GM18508 (cell line): ENCODE results near the gene UBE2K.
"Not testable (repeated sequence)": the region's sequence is repeated elsewhere in the genome, so short reads cannot be mapped to it uniquely, and the experiment has no call there.

Experiments
- ATAC-seq: cut with Tn5 transposase; IDR thresholded peaks from one replicate; pipeline ENCODE4 v1.9.1; 2021; ENCODE audit warnings: moderate number of reproducible peaks; ENCODE audit not compliant: insufficient read depth, unreplicated experiment

Gene UBE2K

GRCh38 chr4:39685990-39686389, 11.9 kb upstream of the UBE2K start:
- ATAC-seq: no peak

- ATAC-seq: no peak
Observed at GRCh38 chr4:39687014-39687413, 10.9 kb upstream of the UBE2K start.

DNA sequence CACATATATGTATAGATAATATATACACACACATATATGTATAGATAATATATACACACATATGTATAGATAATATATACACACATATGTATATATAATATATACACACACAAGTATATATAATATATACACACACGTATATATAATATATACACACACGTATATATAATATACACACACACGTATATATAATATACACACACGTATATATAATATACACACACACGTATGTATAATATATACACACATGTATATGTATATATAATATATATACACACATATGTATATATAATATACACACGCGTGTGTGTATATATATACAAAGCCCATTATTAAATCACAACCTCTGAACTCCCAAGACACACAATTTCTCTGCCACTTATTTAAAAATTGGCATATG, 8.0 kb upstream of the UBE2K start:
- ATAC-seq: no peak

DNA sequence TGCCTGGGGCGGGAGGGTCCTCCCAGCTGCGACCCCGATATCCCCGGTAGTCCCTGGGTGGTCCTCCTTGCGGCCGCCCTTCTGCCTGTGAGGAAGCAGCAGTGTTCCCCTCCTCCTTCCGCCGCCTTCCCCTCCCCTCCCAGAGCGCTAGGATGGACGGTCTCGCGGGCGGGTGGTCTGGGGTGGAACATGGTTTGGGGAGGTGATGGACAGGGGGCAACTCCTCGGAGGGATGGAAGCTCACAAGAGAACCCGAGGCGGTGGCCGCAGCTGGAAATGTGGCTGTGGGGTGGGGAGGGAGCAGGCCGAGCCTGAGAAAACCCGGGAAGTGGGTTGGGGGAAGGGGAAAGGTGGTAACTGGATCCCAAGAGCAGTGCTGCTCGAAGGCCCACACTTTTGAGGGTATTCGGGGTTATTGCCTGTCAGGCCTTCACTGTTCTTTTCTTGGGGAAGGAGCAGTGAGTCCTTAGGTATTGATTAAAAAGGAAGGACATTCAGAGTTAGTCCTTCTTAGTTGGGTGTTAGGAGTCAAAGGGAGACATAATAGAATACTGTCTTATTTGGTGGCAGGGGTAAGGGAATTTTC, 581 bp downstream of the UBE2K start:
- ATAC-seq: no peak

DNA sequence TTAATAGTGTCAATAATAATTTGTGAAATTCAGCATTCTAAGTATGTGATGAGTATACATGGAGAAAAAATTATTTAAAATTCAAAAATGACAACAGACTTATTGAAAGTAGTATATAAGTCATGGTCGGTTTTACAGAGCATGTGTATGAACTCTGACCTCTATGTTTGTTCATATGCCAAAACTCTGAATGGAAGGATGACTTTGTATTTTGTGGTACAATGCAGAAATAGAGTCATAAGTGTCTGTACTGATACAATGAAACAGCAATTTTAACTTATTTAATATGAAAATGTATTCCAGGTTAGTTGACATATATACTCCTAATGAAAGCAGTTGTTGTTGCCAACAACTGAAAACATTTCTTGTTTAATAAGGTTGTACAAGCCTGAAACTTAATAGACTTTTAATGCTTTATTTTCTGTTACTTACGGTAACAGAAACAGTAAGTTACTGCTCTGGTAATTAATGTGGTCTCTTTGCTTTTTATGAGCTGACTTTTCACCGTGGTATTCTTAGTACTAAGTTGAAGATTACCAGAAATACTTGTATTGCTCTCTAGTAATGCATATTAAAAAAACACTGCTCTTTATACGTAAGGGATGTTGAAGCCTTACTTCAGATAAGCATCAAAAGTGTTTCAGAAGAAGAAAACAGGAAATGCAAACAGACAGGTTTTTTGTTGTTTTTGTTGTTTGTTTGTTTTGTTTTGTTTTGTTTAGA, 1.9 kb downstream of the UBE2K start:
- no peak for ATAC-seq

- ATAC-seq: no peak
Observed at GRCh38 chr4:39700554-39700953, 2.6 kb downstream of the UBE2K start.

GRCh38 chr4:39702716-39703115, 4.8 kb downstream of the UBE2K start:
- no peak for ATAC-seq

- ATAC-seq: not testable (repeated sequence)
Observed at GRCh38 chr4:39704789-39705188, 6.9 kb downstream of the UBE2K start.

GRCh38 chr4:39706334-39706733, 8.4 kb downstream of the UBE2K start:
- no peak for ATAC-seq

DNA sequence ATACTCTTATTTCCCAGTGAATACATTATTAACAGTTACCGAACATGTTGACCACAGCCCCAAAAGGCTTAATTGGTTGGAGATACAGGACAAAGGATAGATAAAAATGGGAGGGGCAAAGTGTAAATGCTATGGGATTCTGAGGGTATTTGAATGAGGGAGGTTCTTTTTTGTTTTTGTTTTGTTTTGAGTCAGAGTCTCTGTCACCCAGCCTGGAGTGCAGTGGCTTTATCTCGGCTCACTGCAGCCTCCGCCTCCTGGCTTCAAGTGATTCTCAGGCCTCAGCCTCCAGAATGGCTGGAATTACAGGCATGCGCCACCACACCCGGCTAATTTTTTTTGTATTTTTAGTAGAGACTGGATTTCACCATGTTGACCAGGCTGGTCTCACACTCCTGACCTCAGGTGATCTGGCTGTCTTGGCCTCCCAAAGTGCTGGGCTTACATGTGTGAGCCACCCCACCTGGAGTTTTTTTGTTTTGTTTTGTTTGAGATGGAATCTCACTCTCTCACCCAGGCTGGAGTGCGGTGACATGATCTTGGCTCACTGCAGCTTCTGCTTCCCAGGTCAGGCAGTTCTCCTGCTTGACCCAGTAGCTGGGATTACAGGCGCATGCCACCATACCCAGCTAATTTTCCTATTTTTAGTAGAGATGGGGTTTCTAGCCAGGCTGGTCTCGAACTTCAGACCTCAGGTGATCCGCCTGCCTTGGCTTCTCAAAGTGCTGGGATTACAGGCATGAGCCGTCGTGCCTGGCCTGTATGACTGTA, 9.0 kb downstream of the UBE2K start:
- ATAC-seq: no peak

DNA sequence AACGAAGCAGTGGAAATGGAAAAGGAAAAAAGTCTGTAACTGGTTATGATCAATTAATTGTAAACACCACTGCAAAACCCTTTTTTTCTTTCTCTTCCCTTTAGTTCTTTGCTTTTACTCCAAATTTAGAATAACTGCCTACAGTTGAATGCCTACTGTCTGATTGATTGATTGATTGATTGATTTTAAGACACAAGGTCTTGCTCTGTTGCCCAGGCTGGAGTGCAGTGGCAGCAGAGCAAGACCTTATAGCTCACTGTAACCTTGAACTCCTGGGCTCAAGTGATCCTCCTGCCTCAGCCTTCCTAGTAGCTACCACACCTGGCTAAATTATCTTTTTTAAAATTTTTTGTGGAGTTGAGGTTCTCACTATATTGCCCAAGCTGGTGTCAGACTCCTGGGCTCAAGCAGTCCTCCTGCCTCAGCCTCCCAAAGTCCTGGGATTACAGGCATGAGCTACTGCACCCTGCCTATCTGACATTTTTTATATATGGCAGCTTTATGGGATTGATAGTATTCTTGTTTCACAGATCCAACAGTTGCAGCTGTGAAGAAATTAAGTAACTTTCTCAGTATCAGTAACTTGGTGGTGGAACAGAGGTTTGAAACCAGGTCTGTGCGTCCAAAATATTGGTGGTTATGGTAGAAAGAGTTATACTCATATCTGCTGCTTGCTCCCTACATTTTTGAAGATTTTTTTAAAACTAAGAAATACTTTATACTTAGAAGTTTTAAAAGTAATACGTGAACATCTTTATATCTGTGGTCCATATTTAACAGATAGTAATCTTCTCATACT, 12.4 kb downstream of the UBE2K start:
- no peak for ATAC-seq

DNA sequence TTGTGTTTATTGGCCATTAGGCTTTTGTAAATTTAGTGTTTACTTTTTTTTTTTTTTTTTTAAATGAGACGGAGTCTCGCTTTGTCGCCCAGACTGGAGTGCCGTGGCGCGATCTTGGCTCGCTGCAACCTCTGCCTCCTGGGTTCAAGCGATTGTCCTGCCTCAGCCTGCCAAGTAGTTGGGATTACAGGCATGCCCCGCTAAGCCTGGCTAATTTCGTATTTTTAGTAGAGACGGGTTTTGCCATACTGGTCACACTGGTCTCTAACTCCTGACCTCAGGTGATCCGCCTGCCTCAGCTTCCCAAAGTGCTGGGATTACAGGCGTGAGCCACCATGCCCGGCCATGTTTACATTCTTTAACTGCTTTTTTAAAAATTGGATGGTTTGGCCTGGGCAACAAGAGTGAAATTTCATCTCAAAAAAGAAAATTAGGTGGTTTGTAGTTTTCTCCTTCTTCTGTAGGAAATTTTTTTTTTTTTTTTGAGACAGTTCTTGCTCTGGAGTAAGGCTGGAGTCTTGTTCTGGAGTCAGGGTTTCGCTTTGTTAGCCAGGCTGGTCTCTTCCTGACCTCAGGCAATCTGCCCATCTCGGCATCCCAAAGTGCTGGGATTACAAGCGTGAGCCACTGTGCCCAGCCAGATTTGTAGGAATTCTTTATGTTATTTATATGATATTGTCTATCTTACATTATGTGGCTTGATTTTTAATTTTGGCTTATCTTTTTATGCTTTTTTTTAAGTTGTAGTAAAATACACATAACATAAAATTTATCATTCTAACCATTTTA, 15.1 kb downstream of the UBE2K start:
- ATAC-seq: no peak

DNA sequence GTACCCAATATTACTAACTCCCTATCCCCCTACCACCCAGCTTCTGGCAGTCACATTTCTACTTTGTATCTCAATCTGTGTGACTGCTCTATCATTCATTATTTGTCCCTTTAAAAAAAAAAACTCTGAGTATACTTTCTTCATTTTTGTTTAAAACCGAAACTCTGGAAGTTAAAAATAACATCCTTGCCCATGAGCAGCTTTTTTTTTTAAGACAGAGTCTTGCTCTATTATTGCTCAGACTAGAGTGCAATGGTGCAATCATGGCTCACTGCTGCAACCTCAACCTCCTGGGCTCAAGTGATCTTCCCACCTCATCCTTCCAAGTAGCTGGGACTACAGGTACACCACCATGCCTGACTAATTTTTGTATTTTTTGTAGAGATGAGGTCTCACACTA, 15.8 kb downstream of the UBE2K start:
- no peak for ATAC-seq

DNA sequence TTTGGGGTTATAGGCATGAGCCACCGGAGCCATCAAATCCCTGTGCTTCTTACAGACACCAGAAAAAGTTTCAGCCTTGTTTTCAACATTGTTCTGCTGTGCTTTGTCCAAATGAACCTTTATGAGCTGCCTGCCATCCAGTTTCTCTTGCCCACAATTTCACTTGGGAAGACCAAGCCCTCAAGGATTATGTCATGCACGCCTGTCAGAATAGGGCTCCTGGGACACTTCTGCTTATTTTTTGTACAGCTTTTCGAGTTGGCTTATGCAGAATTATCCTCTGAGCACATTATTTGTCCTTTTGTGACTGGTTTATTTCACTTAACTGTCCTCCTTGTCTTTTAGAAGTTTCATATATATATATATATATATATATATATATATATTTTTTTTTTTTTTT, 16.2 kb downstream of the UBE2K start:
- no peak for ATAC-seq

DNA sequence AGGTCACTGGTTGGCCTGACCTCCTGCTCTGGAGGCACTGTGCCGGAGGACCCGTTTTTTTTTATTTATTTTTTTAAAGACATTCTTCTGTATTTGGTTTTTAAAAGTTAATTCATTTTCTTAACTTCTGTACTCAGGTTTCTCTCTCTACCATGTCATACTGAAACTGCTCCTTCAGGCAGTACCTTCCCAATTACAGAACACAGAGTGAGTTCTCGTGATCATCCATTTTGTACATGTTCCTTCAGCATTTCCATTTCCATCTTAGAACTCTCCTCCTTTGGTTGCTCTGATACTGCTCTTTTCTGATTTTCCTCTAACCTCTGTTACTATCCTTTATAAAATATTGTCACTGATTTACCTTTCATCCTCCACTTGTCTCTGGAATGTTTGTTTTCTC, 17.9 kb downstream of the UBE2K start:
- no peak for ATAC-seq

- no peak for ATAC-seq
Observed at GRCh38 chr4:39716356-39716755, 18.4 kb downstream of the UBE2K start.

DNA sequence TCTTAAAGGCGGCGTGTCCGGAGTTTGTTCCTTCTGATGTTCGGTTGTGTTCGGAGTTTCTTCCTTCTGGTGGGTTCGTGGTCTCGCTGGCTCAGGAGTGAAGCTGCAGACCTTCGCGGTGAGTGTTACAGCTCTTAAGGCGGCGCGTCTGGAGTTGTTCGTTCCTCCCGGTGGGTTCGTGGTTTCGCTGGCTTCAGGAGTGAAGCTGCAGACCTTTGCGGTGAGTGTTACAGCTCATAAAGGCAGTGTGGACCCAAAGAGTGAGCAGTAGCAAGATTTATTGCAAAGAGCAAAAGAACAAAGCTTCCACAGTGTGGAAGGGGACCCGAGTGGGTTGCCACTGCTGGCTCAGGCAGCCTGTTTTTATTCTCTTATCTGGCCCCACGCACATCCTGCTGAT, 19.8 kb downstream of the UBE2K start:
- ATAC-seq: not testable (repeated sequence)

DNA sequence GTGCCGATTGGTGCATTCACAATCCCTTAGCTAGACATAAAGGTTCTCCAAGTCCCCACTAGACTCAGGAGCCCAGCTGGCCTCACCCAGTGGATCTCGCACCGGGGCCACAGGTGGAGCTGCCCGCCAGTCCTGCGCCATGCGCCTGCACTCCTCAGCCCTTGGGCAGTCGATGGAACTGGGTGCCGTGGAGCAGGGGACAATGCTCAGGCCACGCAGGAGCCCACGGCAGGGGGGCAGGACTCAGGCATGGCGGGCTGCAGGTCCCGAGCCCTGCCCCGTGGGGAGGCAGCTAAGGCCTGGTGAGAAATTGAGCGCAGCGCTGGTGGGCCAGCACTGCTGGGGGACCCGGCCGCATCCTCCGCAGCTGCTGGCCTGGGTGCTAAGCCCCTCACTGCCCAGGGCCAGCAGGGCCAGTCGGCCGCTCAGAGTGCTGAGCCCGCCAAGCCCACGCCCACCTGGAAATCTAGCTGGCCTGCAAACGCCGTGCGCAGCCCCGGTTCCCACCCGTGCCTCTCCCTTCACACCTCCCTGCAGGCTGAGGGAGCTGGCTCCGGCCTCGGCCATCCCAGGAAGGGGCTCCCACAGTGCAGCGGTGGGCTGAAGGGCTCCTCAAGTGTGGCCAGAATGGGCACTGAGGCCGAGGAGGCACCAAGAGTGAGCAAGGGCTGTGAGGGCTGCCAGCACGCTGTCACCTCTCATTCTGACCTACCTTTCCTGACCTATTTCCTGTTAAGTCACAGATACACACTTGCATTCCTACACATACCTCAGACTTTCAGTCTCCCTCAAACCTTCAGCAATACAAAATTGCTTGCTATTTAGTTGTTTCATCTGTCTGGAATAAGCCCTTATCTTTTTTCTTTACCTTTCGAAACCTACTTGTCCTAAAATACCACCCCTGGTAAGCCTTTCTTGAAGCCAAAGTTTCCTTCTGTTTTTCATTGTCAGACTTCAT, 20.7 kb downstream of the UBE2K start:
- ATAC-seq: no peak
